Tibial nerve (tissue), 4 donors: ENCODE results near the gene GFRA4. TPM values are rescaled to one million over a fixed set of nuclear protein-coding genes. Genes with fewer than 3 reads are reported as not detected.

ENCODE experiments used
- DNase-seq, 2 donors: peaks; one replicate each; pipeline ENCODE4 v3.0.0-alpha.2; 2019; ENCODE audit warnings: low spot score in 2 of 2
- H3K27ac ChIP-seq, 4 donors: fragments of 200-600 bp; sonication (generic) in 3 of 4; one replicate each; pipeline ENCODE4 v1.5.1; 2017 to 2019; ENCODE audit warnings: mild to moderate bottlenecking in 1 of 4
- H3K27me3 ChIP-seq, 2 donors: fragments of 200-600 bp; sonication (generic) in 1 of 2; one replicate each; pipeline versions ENCODE4 v1.5.1 to v1.6.0; 2017 to 2019
- H3K36me3 ChIP-seq, 3 donors: fragments of 200-600 bp; sonication (generic); one replicate each; pipeline ENCODE4 v1.5.1; 2018 to 2019
- H3K4me1 ChIP-seq, 4 donors: fragments of 200-600 bp; sonication (generic) in 3 of 4; one replicate each; pipeline ENCODE4 v1.5.1; 2017 to 2019
- H3K4me3 ChIP-seq, 4 donors: fragments of 200-600 bp; sonication (generic) in 3 of 4; one replicate each; pipeline ENCODE4 v1.5.1; 2017 to 2019; ENCODE audit warnings: mild to moderate bottlenecking in 1 of 4, moderate library complexity in 1 of 4
- H3K9me3 ChIP-seq, 4 donors: fragments of 200-600 bp; sonication (generic) in 3 of 4; one replicate each; pipeline ENCODE4 v1.5.1; 2017 to 2019
- EP300 ChIP-seq, 2 donors: sonication (generic); formaldehyde crosslinking; IDR thresholded peaks; one replicate each; pipeline ENCODE4 v1.6.1; 2017; ENCODE audit warnings: antibody characterized with exemption in 2 of 2, mild to moderate bottlenecking in 1 of 2
- POLR2A ChIP-seq, 2 donors: fragments of 450-650 bp; IDR thresholded peaks; one replicate each; pipeline ENCODE4 v1.6.1; 2017; ENCODE audit warnings: antibody characterized with exemption in 2 of 2, mild to moderate bottlenecking in 2 of 2, moderate library complexity in 2 of 2
- WGBS, 2 donors: methylation state at CpG; one replicate each; pipeline ENCODE4 v1.1.5; 2018; 5-methylcytosine and 5-hydroxymethylcytosine counted together
- total RNA-seq, 4 donors: library from RNA; depleted of rRNA; stranded (reverse); fragments of >200 nt; gene quantifications; one replicate each; pipeline ENCODE4 v1.1.0, GENCODE V29; 2016
- TF ChIP-seq, protein P1 (sequence below), 5 experiments: fragments of 200-600 bp in 3 of 5; fragments of 450-650 bp in 2 of 5; sonication (generic) in 3 of 5; IDR thresholded peaks; one replicate each; pipeline ENCODE4 v1.5.1; 2016 to 2019; ENCODE audit warnings: antibody characterized with exemption in 5 of 5, mild to moderate bottlenecking in 3 of 5, moderate library complexity in 2 of 5

Gene GFRA4
- total RNA-seq, 4 donors from 2014 or later, result not detected

DNA sequence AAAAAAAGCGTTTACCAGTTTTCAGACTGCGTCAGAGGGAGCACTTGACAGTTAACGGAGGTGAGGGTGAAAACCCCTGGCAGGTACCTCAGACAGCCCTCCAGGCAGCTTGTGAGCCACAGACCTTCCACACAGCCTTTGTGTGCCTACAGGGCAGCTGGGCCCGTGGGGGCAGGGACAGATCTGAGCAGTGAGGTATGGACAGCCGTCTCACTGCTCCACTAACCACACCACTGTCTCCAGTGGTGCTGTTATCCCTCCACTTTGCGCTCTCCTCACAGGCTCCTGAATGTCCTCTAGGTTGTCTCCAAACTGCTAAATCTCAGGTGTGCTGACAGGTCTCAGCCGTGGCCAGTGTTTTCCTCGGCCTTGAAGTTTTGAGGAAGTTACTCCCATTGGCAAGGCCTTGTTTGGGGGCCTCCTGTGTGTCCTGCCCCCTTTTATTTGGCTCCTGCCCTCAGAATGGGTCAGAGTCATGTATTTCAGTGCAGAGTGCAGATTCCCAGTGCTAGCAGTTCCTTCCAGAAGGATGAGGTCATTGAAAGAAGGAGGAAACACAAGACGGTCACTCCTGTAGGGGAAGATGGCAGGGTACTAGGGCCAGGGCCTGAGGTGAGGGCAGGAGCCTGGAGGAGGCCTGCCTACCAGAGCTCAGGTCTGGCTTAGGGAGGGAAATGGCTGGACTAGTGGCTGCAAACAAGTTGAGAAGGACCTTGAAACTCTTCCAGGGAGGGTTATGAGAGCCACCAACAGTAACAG, 11.8 kb downstream of the GFRA4 start:
- Histone ChIP-seq H3K4me1 (no peaks in the 10 kb centered on the region), H3K9me3 (peaks cover 0 to 21% (median 0%) of the 10 kb centered on the region in 4 donors), H3K36me3 (peaks cover 0 to 55% (median 0%) of the 10 kb centered on the region in 3 donors), H3K27me3 (no peaks in the 10 kb centered on the region), H3K4me3 (no peak overlapping the region), H3K27ac (no peak overlapping the region)
- no peak for TF ChIP-seq EP300 (IDR thresholded peaks at IDR 0.05)
- no peak for DNase-seq
- 79 to 80% methylated on average over 9 of the region's 9 CpGs for WGBS, 2 donors

DNA sequence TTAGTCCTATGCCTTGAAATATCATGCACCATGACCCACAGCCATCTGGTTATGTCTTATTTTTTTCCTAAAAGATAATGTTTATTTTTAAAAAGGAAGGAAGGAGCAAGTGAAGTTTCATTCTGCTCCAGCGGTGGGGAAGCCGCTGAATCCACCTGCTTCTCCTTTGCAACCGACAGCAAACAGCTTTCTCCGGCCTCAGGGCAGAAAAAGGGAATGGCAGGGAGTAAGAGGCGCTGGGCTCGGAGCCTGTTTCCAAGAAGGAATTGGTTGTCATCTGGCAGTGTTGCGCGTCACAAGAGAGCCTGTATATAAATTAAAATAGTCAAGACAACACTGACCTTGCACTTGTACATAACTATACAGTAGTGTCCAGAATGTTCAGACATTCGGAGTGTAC, 14.2 kb downstream of the GFRA4 start:
- Histone ChIP-seq H3K36me3 (peaks cover 0 to 74% (median 5%) of the 10 kb centered on the region in 3 donors), H3K27ac (no peak overlapping the region), H3K4me1 (no peaks in the 10 kb centered on the region), H3K27me3 (no peaks in the 10 kb centered on the region), H3K9me3 (peaks cover 0 to 11% (median 0%) of the 10 kb centered on the region in 4 donors), H3K4me3 (no peak overlapping the region)
- DNase-seq, result no peak
- no peak for TF ChIP-seq POLR2A (IDR thresholded peaks at IDR 0.05)
- no peak for TF ChIP-seq EP300 (IDR thresholded peaks at IDR 0.05)
- TF ChIP-seq, protein P1, sequence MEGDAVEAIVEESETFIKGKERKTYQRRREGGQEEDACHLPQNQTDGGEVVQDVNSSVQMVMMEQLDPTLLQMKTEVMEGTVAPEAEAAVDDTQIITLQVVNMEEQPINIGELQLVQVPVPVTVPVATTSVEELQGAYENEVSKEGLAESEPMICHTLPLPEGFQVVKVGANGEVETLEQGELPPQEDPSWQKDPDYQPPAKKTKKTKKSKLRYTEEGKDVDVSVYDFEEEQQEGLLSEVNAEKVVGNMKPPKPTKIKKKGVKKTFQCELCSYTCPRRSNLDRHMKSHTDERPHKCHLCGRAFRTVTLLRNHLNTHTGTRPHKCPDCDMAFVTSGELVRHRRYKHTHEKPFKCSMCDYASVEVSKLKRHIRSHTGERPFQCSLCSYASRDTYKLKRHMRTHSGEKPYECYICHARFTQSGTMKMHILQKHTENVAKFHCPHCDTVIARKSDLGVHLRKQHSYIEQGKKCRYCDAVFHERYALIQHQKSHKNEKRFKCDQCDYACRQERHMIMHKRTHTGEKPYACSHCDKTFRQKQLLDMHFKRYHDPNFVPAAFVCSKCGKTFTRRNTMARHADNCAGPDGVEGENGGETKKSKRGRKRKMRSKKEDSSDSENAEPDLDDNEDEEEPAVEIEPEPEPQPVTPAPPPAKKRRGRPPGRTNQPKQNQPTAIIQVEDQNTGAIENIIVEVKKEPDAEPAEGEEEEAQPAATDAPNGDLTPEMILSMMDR (IDR thresholded peaks at IDR 0.05), result no peak
- 84% methylated on average over 9 of the region's 9 CpGs for WGBS, 2 donors

DNA sequence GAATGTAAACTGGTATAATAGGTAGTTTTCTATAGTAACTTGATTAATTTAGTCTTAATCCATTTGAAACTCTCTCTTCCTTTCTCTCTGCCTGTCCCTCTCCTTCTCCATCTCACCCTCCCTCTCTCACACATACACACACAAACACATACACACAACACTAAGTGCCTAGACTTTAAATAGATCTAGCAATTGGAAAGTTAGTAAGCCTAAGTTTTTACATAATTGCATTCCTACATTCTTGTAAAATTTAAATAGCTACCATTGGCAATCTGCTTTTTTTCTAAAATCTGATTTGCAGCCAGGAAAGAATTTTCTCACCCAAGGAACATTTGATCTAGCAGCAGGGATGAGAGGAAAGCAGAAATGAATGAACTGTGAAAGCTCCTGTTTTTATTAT, 15.7 kb downstream of the GFRA4 start:
- Histone ChIP-seq H3K27ac (no peak overlapping the region), H3K36me3 (peaks cover 0 to 88% (median 5%) of the 10 kb centered on the region in 3 donors), H3K4me3 (no peak overlapping the region), H3K27me3 (no peaks in the 10 kb centered on the region), H3K9me3 (no peaks in the 10 kb centered on the region), H3K4me1 (no peaks in the 10 kb centered on the region)
- no peak for DNase-seq
- TF ChIP-seq EP300 (IDR thresholded peaks at IDR 0.05) (no peak), POLR2A (IDR thresholded peaks at IDR 0.05) (no peak)
- TF ChIP-seq, protein P1 (IDR thresholded peaks at IDR 0.05), result no peak

DNA sequence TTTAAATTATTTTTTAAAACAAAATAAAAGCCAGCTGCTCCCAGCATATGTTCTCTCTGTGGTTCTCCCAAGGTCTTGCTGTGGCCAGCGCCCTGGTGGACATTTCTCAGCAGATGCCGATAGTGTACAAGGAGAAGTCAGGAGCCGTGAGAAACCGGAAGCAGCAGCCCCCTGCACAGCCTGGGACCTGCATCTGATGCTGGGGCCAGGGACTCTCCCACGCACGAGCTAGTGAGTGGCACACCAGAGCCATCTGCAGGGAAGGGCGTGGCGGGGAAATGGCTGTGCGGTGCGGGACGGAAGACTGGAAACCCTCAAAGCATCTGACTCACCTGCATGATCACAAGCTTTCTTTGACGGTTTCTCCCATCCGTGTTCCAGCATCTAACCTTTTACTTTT, 16.5 kb downstream of the GFRA4 start:
- Histone ChIP-seq H3K36me3 (peaks cover 0 to 86% (median 5%) of the 10 kb centered on the region in 3 donors), H3K27me3 (no peaks in the 10 kb centered on the region), H3K4me3 (no peak overlapping the region), H3K27ac (no peak overlapping the region), H3K9me3 (no peaks in the 10 kb centered on the region), H3K4me1 (no peaks in the 10 kb centered on the region)
- TF ChIP-seq EP300 (IDR thresholded peaks at IDR 0.05) (no peak), POLR2A (IDR thresholded peaks at IDR 0.05) (no peak)
- TF ChIP-seq, protein P1 (IDR thresholded peaks at IDR 0.05), result no peak
- DNase-seq, result no peak
- 87% methylated on average over 13 of the region's 13 CpGs for WGBS, 2 donors

DNA sequence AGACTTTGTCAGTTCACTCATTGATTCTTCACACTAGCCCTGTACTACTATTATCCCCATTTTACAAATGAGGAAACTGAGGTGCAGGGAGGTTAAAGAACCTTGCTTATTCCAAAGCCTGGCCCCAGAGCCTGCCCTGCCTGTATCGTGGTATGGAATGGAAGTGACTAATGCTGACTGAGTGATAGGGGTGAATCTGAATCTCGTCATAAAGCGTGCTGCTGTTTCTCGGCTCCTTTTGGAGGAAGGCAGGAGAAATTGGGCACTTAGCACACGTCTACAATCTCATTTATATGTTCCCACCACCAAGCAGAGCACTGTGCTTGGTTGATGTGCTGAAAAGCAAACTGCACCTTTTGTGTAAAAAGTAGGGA, 17.1 kb downstream of the GFRA4 start:
- no peak for DNase-seq
- WGBS, 2 donors, result 78 to 80% methylated on average over 5 of the region's 5 CpGs
- H3K9me3 ChIP-seq, result no peaks in the 10 kb centered on the region
- H3K27ac ChIP-seq, result no peak overlapping the region
- H3K4me3 ChIP-seq, result no peak overlapping the region
- H3K36me3 ChIP-seq, result peaks cover 0 to 86% (median 5%) of the 10 kb centered on the region in 3 donors
- H3K27me3 ChIP-seq, result no peaks in the 10 kb centered on the region
- no peaks in the 10 kb centered on the region for H3K4me1 ChIP-seq
- TF ChIP-seq, protein P1 (IDR thresholded peaks at IDR 0.05), result no peak
- TF ChIP-seq EP300 (IDR thresholded peaks at IDR 0.05) (no peak), POLR2A (IDR thresholded peaks at IDR 0.05) (no peak)
